Esophagus muscularis mucosa (tissue), 4 donors: ENCODE data around the gene FAM83F.

Experiments used
- CTCF ChIP-seq, 3 experiments: fragments of 200-600 bp in 2 of 3; fragments of 450-650 bp in 1 of 3; sonication (generic) in 2 of 3; IDR thresholded peaks; one replicate each; pipeline ENCODE4 v1.5.1; 2017 to 2019; ENCODE audit warnings: antibody characterized with exemption in 3 of 3, mild to moderate bottlenecking in 2 of 3, moderate library complexity in 1 of 3
- EP300 ChIP-seq: sonication (generic); formaldehyde crosslinking; IDR thresholded peaks from one replicate; pipeline ENCODE4 v1.6.1; 2017; ENCODE audit warnings: antibody characterized with exemption
- POLR2A ChIP-seq: fragments of 450-650 bp; IDR thresholded peaks from one replicate; pipeline ENCODE4 v1.6.1; 2017; ENCODE audit warnings: antibody characterized with exemption, moderate library complexity, mild to moderate bottlenecking, low read depth
- POLR2AphosphoS5 ChIP-seq, 2 donors: sonication (generic); formaldehyde crosslinking; IDR thresholded peaks; one replicate each; pipeline ENCODE4 v1.6.1; 2017; ENCODE audit warnings: antibody characterized with exemption in 2 of 2

- TF ChIP-seq CTCF (IDR thresholded peaks at IDR 0.05), result no peak
- no peak for TF ChIP-seq POLR2A
- no peak for TF ChIP-seq EP300
- no peak for TF ChIP-seq POLR2AphosphoS5 (IDR thresholded peaks at IDR 0.05)
Measured at GRCh38 chr22:40029189-40029890, 34.6 kb downstream of the FAM83F start.
